K562 (cell line): ENCODE measurements around the gene CTXN1. TPM values are rescaled to one million over a fixed set of nuclear protein-coding genes. Genes with fewer than 3 reads are reported as not detected.

ENCODE experiments used
- ADNP ChIP-seq: fragments of 200-800 bp; sonication (Bioruptor generic); IDR thresholded peaks from 2 replicates; pipeline ENCODE4 v1.6.1; 2016; ENCODE audit warnings: missing genetic modification characterization, missing compliant biosample characterization
- ATF1 ChIP-seq, 2 experiments: fragments of 450-650 bp in 1 of 2; IDR thresholded peaks; 2 replicates each; pipeline ENCODE4 v1.6.1; 2016; ENCODE audit warnings: missing compliant biosample characterization in 1 of 2, missing genetic modification characterization in 1 of 2
- BHLHE40 ChIP-seq: IDR thresholded peaks from 2 replicates; pipeline ENCODE4 v1.6.1; 2011; ENCODE audit warnings: low read length, improper control_type of control experiment
- CC2D1A ChIP-seq: fragments of 450-650 bp; IDR thresholded peaks from 2 replicates; pipeline ENCODE4 v1.6.1; 2017; ENCODE audit warnings: mild to moderate bottlenecking
- CCNT2 ChIP-seq: IDR thresholded peaks from 2 replicates; pipeline ENCODE4 v1.6.1; 2011; ENCODE audit warnings: borderline replicate concordance, low read depth, mild to moderate bottlenecking, moderate library complexity, mixed read lengths, low read length; ENCODE audit not compliant: insufficient read length; ENCODE audit errors: extremely low read depth
- NR2F6 ChIP-seq: fragments of 450-650 bp; formaldehyde crosslinking; IDR thresholded peaks from 2 replicates; pipeline ENCODE4 v1.4.0; 2020; ENCODE audit warnings: mild to moderate bottlenecking
- PCBP2 ChIP-seq: fragments of 200-400 bp; formaldehyde crosslinking; IDR thresholded peaks from 2 replicates; pipeline ENCODE4 v1.6.1; 2018; ENCODE audit warnings: low read length, low read depth, mild to moderate bottlenecking, moderate library complexity; ENCODE audit not compliant: poor library complexity, severe bottlenecking
- SRSF9 ChIP-seq: fragments of 200-400 bp; formaldehyde crosslinking; IDR thresholded peaks from 2 replicates; pipeline ENCODE4 v1.6.1; 2017; ENCODE audit warnings: low read depth, low read length, borderline replicate concordance
- TAF9B ChIP-seq: fragments of 450-650 bp; IDR thresholded peaks from 2 replicates; pipeline ENCODE4 v1.6.1; 2018; ENCODE audit warnings: mild to moderate bottlenecking; ENCODE audit not compliant: partially characterized antibody
- TOE1 ChIP-seq, 2 experiments: fragments of 450-650 bp in 1 of 2; sonication (generic) in 1 of 2; formaldehyde crosslinking in 1 of 2; IDR thresholded peaks; 2 replicates each; pipeline versions ENCODE4 v1.7.1 to v1.8.0; 2016 to 2022; ENCODE audit warnings: borderline replicate concordance in 2 of 2, mild to moderate bottlenecking in 2 of 2, antibody characterized with exemption in 1 of 2, inconsistent platforms in 1 of 2, low read depth in 1 of 2, missing genetic modification reagents in 1 of 2, moderate library complexity in 1 of 2
- ZNF696 ChIP-seq: fragments of 250-450 bp; sonication (Bioruptor Pico); conservative IDR thresholded peaks from 2 replicates; pipeline ENCODE4 v1.4.0; 2020; ENCODE audit warnings: mild to moderate bottlenecking, moderate library complexity
- polyA plus RNA-seq, 8 experiments: library from polyadenylated mRNA; depleted of rRNA in 4 of 8; stranded (reverse) in 5 of 8; unstranded in 3 of 8; fragments of >200 nt; fragmentation: Nextera tagmentation in 2 of 8; fragmentation: Illumina TruSeq in 1 of 8; extraction: Ambion mirVana in 2 of 8; extraction: Trizol in 1 of 8; gene quantifications; 2 replicates each; pipeline versions ENCODE4 v1.2.1 to v1.2.3, GENCODE V29; 2011 to 2014; ENCODE audit warnings: inconsistent platforms in 1 of 8, missing spikeins in 1 of 8
- total RNA-seq, 7 experiments: library from RNA; depleted of rRNA in 6 of 7; stranded (reverse); fragments of >200 nt in 6 of 7; fragmentation: Illumina TruSeq in 2 of 7; extraction: Trizol in 2 of 7; gene quantifications; 2 replicates each; pipeline versions ENCODE4 v1.2.1 to v1.2.3, GENCODE V29; 2011 to 2021; ENCODE audit warnings: low replicate concordance in 1 of 7
- TF ChIP-seq, protein P1 (sequence below): IDR thresholded peaks from 2 replicates; pipeline ENCODE4 v1.6.1; 2014; ENCODE audit warnings: antibody characterized with exemption
- TF ChIP-seq, protein P2 (sequence below): fragments of 250-450 bp; sonication (Bioruptor Pico); IDR thresholded peaks from 2 replicates; pipeline ENCODE4 v1.4.0; 2020
- TF ChIP-seq, protein P3 (sequence below): sonication (generic); formaldehyde crosslinking; IDR thresholded peaks from 2 replicates; pipeline ENCODE4 v1.8.1; 2023; ENCODE audit warnings: mild to moderate bottlenecking, missing genetic modification reagents
- TF ChIP-seq, protein P4 (sequence below): IDR thresholded peaks from 3 replicates; pipeline ENCODE4 v1.6.1; 2011; ENCODE audit warnings: borderline replicate concordance, mild to moderate bottlenecking, moderate library complexity; ENCODE audit not compliant: insufficient read length; ENCODE audit errors: extremely low read depth
- TF ChIP-seq, protein P5 (sequence below), 3 experiments: fragments of 200-800 bp in 1 of 3; sonication (Bioruptor generic) in 1 of 3; sonication (generic) in 1 of 3; formaldehyde crosslinking in 1 of 3; IDR thresholded peaks; 2 replicates each; pipeline versions ENCODE4 v1.6.1 to v1.8.0; 2016 to 2022; ENCODE audit warnings: mild to moderate bottlenecking in 2 of 3, missing compliant biosample characterization in 2 of 3, missing genetic modification characterization in 2 of 3, missing genetic modification reagents in 1 of 3

The CTXN1 gene
- total and polyA plus RNA-seq, 9 of the 15 experiments (the other 6 are each of a cell fraction or from before 2014, with no cell fraction given), result 0.15 to 37.4 (median 1.8) TPM; not detected in 2

DNA sequence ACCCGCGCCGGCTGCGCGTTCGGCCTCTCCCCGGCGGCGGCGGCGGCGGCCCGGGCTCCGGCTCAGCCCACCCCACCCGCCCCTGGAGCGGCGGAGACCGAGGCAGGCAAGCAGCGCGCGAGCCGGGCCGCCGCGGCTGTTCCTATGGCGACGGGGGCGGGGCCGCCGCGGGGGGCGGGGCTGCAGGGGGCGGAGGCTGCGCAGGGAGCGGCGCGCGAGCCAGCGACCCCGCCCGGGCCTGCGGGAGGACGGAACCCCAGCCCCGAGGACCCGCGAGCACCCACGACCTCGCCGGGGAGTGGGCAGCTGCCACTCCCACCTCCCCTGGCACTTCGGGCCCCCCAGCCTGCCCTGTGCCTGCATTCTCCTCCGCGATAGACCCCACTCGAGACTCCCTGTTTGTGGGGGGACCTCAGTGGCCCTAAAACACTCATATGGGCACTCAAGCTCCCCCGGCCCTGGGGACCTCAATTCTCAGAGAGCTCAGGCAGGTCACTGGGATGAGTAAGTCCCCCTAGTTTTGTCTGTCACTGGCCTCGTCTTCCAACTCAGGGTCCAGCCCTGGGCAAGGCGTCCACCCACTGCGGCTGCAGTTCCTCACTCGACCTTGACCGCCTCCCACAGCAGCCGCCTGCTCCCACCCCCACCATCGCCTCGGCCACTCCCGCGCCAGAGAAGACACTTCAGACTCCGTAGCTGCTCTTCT is at the start of gene CTXN1 (continued):
- TF ChIP-seq, protein P1, sequence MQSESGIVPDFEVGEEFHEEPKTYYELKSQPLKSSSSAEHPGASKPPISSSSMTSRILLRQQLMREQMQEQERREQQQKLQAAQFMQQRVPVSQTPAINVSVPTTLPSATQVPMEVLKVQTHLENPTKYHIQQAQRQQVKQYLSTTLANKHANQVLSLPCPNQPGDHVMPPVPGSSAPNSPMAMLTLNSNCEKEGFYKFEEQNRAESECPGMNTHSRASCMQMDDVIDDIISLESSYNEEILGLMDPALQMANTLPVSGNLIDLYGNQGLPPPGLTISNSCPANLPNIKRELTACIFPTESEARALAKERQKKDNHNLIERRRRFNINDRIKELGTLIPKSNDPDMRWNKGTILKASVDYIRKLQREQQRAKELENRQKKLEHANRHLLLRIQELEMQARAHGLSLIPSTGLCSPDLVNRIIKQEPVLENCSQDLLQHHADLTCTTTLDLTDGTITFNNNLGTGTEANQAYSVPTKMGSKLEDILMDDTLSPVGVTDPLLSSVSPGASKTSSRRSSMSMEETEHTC, result no peak
- TF ChIP-seq CC2D1A (no peak), NR2F6 (0 out of 2 replicates have a peak, but pooled peaks have one; percentile 13), ZNF696 (CRISPR knock-in tag) (no peak), ADNP (tag) (no peak), SRSF9 (no peak), ATF1 (CRISPR knock-in tag; IDR thresholded peaks at IDR 0.05) (no peak), ATF1 (tag; IDR thresholded peaks at IDR 0.05) (peak; percentile 26; the same call in 1 of the 2 replicates), PCBP2 (no peak), TAF9B (no peak), TOE1 (IDR thresholded peaks at IDR 0.05; ENCODE audit: borderline replicate concordance) (no peak), TOE1 (CRISPR knock-in tag; IDR thresholded peaks at IDR 0.05; ENCODE audit: borderline replicate concordance, low read depth) (no peak), CCNT2 (peak; percentile 66), BHLHE40 (no peak)
- TF ChIP-seq, protein P2, sequence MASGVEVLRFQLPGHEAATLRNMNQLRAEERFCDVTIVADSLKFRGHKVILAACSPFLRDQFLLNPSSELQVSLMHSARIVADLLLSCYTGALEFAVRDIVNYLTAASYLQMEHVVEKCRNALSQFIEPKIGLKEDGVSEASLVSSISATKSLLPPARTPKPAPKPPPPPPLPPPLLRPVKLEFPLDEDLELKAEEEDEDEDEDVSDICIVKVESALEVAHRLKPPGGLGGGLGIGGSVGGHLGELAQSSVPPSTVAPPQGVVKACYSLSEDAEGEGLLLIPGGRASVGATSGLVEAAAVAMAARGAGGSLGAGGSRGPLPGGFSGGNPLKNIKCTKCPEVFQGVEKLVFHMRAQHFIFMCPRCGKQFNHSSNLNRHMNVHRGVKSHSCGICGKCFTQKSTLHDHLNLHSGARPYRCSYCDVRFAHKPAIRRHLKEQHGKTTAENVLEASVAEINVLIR (CRISPR knock-in tag), result no peak
- TF ChIP-seq, protein P3, sequence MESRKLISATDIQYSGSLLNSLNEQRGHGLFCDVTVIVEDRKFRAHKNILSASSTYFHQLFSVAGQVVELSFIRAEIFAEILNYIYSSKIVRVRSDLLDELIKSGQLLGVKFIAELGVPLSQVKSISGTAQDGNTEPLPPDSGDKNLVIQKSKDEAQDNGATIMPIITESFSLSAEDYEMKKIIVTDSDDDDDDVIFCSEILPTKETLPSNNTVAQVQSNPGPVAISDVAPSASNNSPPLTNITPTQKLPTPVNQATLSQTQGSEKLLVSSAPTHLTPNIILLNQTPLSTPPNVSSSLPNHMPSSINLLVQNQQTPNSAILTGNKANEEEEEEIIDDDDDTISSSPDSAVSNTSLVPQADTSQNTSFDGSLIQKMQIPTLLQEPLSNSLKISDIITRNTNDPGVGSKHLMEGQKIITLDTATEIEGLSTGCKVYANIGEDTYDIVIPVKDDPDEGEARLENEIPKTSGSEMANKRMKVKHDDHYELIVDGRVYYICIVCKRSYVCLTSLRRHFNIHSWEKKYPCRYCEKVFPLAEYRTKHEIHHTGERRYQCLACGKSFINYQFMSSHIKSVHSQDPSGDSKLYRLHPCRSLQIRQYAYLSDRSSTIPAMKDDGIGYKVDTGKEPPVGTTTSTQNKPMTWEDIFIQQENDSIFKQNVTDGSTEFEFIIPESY (CRISPR knock-in tag), result no peak
- TF ChIP-seq, protein P4, sequence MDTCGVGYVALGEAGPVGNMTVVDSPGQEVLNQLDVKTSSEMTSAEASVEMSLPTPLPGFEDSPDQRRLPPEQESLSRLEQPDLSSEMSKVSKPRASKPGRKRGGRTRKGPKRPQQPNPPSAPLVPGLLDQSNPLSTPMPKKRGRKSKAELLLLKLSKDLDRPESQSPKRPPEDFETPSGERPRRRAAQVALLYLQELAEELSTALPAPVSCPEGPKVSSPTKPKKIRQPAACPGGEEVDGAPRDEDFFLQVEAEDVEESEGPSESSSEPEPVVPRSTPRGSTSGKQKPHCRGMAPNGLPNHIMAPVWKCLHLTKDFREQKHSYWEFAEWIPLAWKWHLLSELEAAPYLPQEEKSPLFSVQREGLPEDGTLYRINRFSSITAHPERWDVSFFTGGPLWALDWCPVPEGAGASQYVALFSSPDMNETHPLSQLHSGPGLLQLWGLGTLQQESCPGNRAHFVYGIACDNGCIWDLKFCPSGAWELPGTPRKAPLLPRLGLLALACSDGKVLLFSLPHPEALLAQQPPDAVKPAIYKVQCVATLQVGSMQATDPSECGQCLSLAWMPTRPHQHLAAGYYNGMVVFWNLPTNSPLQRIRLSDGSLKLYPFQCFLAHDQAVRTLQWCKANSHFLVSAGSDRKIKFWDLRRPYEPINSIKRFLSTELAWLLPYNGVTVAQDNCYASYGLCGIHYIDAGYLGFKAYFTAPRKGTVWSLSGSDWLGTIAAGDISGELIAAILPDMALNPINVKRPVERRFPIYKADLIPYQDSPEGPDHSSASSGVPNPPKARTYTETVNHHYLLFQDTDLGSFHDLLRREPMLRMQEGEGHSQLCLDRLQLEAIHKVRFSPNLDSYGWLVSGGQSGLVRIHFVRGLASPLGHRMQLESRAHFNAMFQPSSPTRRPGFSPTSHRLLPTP, result no peak
- TF ChIP-seq, protein P5, sequence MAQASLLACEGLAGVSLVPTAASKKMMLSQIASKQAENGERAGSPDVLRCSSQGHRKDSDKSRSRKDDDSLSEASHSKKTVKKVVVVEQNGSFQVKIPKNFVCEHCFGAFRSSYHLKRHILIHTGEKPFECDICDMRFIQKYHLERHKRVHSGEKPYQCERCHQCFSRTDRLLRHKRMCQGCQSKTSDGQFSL (CRISPR knock-in tag; IDR thresholded peaks at IDR 0.05), result no peak
- TF ChIP-seq, protein P5 (tag; IDR thresholded peaks at IDR 0.05), result no peak
